SU-DHL-6 (cell line): Measurements from ENCODE around the gene SYT7.

Experiments
- H2AFZ ChIP-seq: fragments of 200-600 bp; sonication (generic); 2 replicates; pipeline ENCODE4 v1.6.1; 2014; ENCODE audit warnings: low read depth, mild to moderate bottlenecking, moderate library complexity, mixed read lengths, antibody characterized with exemption, low read length; ENCODE audit not compliant: severe bottlenecking
- H3F3A ChIP-seq: fragments of 200-600 bp; shearing (Covaris generic); 2 replicates; pipeline ENCODE4 v1.6.0; 2016; ENCODE audit warnings: antibody characterized with exemption, mild to moderate bottlenecking; ENCODE audit not compliant: insufficient read depth
- H3K27ac ChIP-seq: fragments of 200-600 bp; sonication (generic); 2 replicates; pipeline ENCODE4 v1.5.1; 2016; ENCODE audit warnings: low read depth, mild to moderate bottlenecking, low read length, moderate library complexity, mixed read lengths
- H3K27me3 ChIP-seq: fragments of 200-600 bp; sonication (generic), shearing (Covaris generic); 2 replicates; pipeline ENCODE4 v1.6.0; 2014; ENCODE audit warnings: mild to moderate bottlenecking, low read length
- H3K36me3 ChIP-seq: fragments of 200-600 bp; sonication (generic); 2 replicates; pipeline ENCODE4 v1.6.1; 2014; ENCODE audit warnings: mild to moderate bottlenecking, low read length, mixed read lengths
- H3K4me2 ChIP-seq: fragments of 300-600, 200-600 bp; shearing (Covaris generic), sonication (generic); 2 replicates; pipeline ENCODE4 v1.6.0; 2014; ENCODE audit warnings: low read length, low read depth, mild to moderate bottlenecking; ENCODE audit not compliant: poor library complexity, severe bottlenecking
- H3K4me3 ChIP-seq: fragments of 200-600 bp; sonication (generic); 2 replicates; pipeline ENCODE4 v1.5.1; 2014; ENCODE audit warnings: antibody characterized with exemption, low read length, mild to moderate bottlenecking, mixed read lengths; ENCODE audit not compliant: insufficient read depth, poor library complexity, severe bottlenecking
- H3K79me2 ChIP-seq: fragments of 200-600 bp; sonication (generic); 2 replicates; pipeline ENCODE4 v1.6.1; 2014; ENCODE audit warnings: mild to moderate bottlenecking, low read length, moderate library complexity; ENCODE audit not compliant: insufficient read depth
- H3K9ac ChIP-seq: fragments of 200-600 bp; sonication (generic); 2 replicates; pipeline ENCODE4 v1.7.0; 2014; ENCODE audit warnings: mild to moderate bottlenecking, low read length
- H3K9me2 ChIP-seq: fragments of 200-600 bp; sonication (generic); replicated peaks from 2 replicates; pipeline ENCODE4 v1.6.1; 2014; ENCODE audit warnings: low read length; ENCODE audit not compliant: insufficient read depth
- H3K9me3 ChIP-seq: fragments of 200-600 bp; sonication (generic); 2 replicates; pipeline ENCODE4 v1.6.1; 2014; ENCODE audit warnings: low read length, mixed read lengths; ENCODE audit not compliant: insufficient read depth
- H4K20me1 ChIP-seq: fragments of 200-600 bp; sonication (generic); 2 replicates; pipeline ENCODE4 v1.6.1; 2014; ENCODE audit warnings: low read depth, mild to moderate bottlenecking, antibody characterized with exemption, low read length, moderate library complexity, mixed read lengths
- EZH2phosphoT487 ChIP-seq: fragments of 200-600 bp; sonication (generic), shearing (Covaris generic); conservative IDR thresholded peaks from 2 replicates; pipeline ENCODE4 v1.6.1; 2018; ENCODE audit warnings: mild to moderate bottlenecking, antibody characterized with exemption, low read length, moderate library complexity, mixed read lengths
- TF ChIP-seq, protein P1 (sequence below): fragments of 200-600 bp; sonication (generic); IDR thresholded peaks from one replicate; pipeline ENCODE4 v1.5.1; 2017; ENCODE audit warnings: antibody characterized with exemption, mild to moderate bottlenecking, low read length, moderate library complexity; ENCODE audit not compliant: insufficient read depth, poor library complexity, severe bottlenecking

SYT7 gene

DNA sequence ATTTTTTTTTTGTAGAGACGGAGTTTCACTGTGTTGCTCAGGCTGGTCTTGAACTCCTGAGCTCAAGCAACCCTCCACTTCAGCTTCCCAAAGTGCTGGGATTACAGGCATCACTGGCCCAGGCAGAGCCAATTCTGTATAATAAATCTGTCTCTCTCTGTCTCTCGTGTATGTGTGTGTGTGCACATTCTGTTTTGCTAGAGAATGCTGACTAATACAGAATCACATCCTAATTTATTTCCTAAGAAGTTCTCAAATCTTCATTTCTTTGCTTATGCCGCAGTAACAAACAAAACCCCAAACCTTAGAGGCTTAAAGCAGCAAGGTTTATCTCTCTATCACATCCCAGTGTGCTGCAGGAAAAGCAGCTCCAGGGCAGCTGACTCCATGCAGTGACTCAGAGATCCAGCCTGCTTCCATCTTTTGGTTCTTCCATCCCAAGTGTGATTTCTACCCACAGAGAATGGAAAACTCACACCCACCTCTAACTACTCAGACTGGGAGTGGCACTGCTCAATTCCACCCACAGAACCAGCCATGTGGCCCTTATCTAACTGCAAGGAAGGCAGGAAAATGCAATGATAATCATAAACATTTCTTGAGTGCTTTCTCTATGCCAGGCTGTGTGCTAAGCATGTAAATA lies 107.4 kb downstream of the SYT7 start:
- no peaks in the 10 kb centered on the region for H4K20me1 ChIP-seq
- H3K9ac ChIP-seq, result no peak overlapping the region
- no peaks in the 10 kb centered on the region for H3K9me2 ChIP-seq
- no peaks in the 10 kb centered on the region for H3K79me2 ChIP-seq
- no peak overlapping the region for H3K27ac ChIP-seq
- TF ChIP-seq EZH2phosphoT487, result no peak
- TF ChIP-seq, protein P1, sequence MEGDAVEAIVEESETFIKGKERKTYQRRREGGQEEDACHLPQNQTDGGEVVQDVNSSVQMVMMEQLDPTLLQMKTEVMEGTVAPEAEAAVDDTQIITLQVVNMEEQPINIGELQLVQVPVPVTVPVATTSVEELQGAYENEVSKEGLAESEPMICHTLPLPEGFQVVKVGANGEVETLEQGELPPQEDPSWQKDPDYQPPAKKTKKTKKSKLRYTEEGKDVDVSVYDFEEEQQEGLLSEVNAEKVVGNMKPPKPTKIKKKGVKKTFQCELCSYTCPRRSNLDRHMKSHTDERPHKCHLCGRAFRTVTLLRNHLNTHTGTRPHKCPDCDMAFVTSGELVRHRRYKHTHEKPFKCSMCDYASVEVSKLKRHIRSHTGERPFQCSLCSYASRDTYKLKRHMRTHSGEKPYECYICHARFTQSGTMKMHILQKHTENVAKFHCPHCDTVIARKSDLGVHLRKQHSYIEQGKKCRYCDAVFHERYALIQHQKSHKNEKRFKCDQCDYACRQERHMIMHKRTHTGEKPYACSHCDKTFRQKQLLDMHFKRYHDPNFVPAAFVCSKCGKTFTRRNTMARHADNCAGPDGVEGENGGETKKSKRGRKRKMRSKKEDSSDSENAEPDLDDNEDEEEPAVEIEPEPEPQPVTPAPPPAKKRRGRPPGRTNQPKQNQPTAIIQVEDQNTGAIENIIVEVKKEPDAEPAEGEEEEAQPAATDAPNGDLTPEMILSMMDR, result no peak
- no peaks in the 10 kb centered on the region for H3K9me3 ChIP-seq
- no peak overlapping the region for H2AFZ ChIP-seq
- no peaks in the 10 kb centered on the region for H3F3A ChIP-seq
- no peaks in the 10 kb centered on the region for H3K36me3 ChIP-seq
- no peaks in the 10 kb centered on the region for H3K27me3 ChIP-seq
- H3K4me2 ChIP-seq, result no peak overlapping the region
- no peak overlapping the region for H3K4me3 ChIP-seq

DNA sequence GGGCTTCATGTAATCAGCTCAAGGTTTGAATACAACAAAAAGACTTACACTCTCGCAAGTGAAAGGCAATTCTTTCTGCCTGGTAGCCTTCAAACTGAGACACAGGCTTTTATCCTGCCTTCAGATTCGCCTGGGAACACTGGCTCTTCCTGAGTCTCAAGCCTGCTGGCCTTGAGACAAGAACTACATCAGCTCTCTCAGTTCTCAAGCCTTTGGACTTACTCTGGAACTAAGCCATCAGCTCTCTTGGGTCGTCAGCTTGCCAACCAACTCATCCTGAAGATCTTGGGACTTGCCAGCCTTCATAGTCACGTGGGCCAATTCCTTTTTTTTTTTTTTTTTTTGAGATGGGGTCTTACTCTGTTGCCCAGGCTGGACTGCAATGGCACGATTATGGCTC lies 108.0 kb downstream of the SYT7 start:
- no peak overlapping the region for H3K9ac ChIP-seq
- no peak overlapping the region for H2AFZ ChIP-seq
- no peak overlapping the region for H3K4me2 ChIP-seq
- no peaks in the 10 kb centered on the region for H3K27me3 ChIP-seq
- no peaks in the 10 kb centered on the region for H3F3A ChIP-seq
- no peaks in the 10 kb centered on the region for H3K9me3 ChIP-seq
- no peak overlapping the region for H3K4me3 ChIP-seq
- H3K9me2 ChIP-seq, result no peaks in the 10 kb centered on the region
- TF ChIP-seq, protein P1, result no peak
- no peak for TF ChIP-seq EZH2phosphoT487
- H3K79me2 ChIP-seq, result no peaks in the 10 kb centered on the region
- H3K27ac ChIP-seq, result no peak overlapping the region
- no peaks in the 10 kb centered on the region for H4K20me1 ChIP-seq
- no peaks in the 10 kb centered on the region for H3K36me3 ChIP-seq

DNA sequence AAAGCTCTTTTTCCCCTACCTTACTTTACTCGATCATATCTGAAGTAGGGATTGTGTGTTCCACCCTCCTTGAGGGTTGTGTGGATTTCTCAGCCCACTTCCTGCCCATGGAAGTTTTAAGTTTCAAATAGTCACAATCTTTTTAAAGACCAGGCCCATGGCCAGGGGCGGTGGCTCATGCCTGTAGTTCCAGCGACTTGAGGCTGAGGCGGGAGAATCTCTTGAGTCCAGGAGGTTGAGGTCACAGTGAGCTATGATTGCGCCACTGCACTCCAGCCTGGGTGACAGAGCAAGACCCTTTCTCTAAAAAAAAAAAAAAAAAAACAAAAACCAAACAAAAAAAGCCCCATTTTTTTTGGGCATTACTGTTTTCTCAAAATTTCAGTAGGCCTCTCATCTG lies 108.6 kb downstream of the SYT7 start:
- no peak overlapping the region for H2AFZ ChIP-seq
- no peaks in the 10 kb centered on the region for H3K36me3 ChIP-seq
- H3K9me2 ChIP-seq, result no peaks in the 10 kb centered on the region
- H3K79me2 ChIP-seq, result no peaks in the 10 kb centered on the region
- H3K4me3 ChIP-seq, result no peak overlapping the region
- no peak overlapping the region for H3K27ac ChIP-seq
- no peaks in the 10 kb centered on the region for H3F3A ChIP-seq
- H4K20me1 ChIP-seq, result no peaks in the 10 kb centered on the region
- no peak overlapping the region for H3K4me2 ChIP-seq
- TF ChIP-seq, protein P1, result no peak
- no peak for TF ChIP-seq EZH2phosphoT487
- H3K9ac ChIP-seq, result no peak overlapping the region
- H3K27me3 ChIP-seq, result no peaks in the 10 kb centered on the region
- no peaks in the 10 kb centered on the region for H3K9me3 ChIP-seq
